Measurements from ENCODE around the gene EXOSC2. TPM values are rescaled to one million over a fixed set of nuclear protein-coding genes. Genes with fewer than 3 reads are reported as not detected.

The EXOSC2 gene
- total RNA-seq, 2 experiments from 2014 or later: 65.0 to 89.9 TPM

DNA sequence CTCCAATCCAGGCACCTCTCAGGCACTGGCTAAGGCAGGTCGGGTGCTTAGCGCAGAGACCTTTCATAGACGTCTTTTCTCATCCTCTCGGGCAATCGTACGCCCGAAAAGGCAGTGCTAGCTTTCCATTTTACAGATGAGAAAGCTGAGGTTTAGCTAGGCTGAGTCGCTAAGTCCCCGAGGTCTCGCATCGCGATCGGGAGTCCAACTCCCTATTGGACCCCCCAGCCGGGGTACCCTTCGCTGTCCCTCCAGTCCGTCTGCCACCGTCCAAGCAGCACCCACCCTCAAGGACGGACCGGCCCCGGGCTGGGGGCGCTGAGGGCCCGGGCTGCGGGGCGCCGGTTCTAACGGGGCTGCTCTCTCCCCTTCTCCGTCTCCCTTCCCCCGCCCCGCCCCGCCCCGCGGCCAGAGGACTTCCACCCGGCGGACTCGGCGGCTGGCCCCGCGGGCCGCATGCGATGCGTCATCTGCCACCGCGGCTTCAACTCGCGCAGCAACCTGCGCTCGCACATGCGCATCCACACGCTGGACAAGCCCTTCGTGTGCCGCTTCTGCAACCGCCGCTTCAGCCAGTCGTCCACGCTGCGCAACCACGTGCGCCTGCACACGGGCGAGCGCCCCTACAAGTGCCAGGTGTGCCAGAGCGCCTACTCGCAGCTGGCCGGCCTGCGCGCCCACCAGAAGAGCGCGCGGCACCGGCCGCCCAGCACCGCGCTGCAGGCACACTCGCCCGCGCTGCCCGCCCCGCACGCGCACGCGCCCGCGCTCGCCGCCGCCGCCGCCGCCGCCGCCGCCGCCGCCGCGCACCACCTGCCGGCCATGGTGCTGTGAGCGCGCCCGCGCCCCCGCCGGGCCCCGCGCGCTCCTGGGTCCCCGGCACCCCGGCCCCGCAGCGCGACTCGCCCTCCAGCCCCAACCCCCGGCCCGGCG lies 12.5 kb upstream of the EXOSC2 start:
- Histone ChIP-seq H3K36me3 (ENCODE audit: insufficient read depth, low read length) (no peaks in the 10 kb centered on the region), H3K27ac (ENCODE audit: low read depth, low read length, poor library complexity, severe bottlenecking) (no peak overlapping the region), H3K4me1 (ENCODE audit: insufficient read depth, low read length, poor library complexity, severe bottlenecking) (peaks cover 9% of the 10 kb centered on the region), H3K9me3 (ENCODE audit: low read length) (no peaks in the 10 kb centered on the region), H3K9me2 (ENCODE audit: insufficient read depth, low read length) (no peaks in the 10 kb centered on the region), H3K4me2 (ENCODE audit: low read length) (peak overlapping the region; percentile 93), H3K79me2 (ENCODE audit: insufficient read depth, low read depth, low read length) (no peaks in the 10 kb centered on the region), H2AFZ (ENCODE audit: low read length) (peak overlapping the region; percentile 77; the same call in 1 of the 2 replicates), H4K20me1 (ENCODE audit: insufficient read depth, low read length) (no peaks in the 10 kb centered on the region), H3K4me3 (ENCODE audit: low read depth, low read length, poor library complexity, severe bottlenecking) (peak overlapping the region; percentile 72)
- intact Hi-C loops (cut with micrococcal nuclease; ENCODE audit: unreplicated experiment): no loop called here
- BruUV-seq (replicated peaks): no TSS peak
- ChIA-PET CTCF (ENCODE audit: unreplicated experiment) (no interaction called here), POLR2A (no interaction called here)
- no peak for TF ChIP-seq EZH2phosphoT487 (IDR thresholded peaks at IDR 0.05; ENCODE audit: borderline replicate concordance, low read depth, low read length)
- TF ChIP-seq, protein P1, sequence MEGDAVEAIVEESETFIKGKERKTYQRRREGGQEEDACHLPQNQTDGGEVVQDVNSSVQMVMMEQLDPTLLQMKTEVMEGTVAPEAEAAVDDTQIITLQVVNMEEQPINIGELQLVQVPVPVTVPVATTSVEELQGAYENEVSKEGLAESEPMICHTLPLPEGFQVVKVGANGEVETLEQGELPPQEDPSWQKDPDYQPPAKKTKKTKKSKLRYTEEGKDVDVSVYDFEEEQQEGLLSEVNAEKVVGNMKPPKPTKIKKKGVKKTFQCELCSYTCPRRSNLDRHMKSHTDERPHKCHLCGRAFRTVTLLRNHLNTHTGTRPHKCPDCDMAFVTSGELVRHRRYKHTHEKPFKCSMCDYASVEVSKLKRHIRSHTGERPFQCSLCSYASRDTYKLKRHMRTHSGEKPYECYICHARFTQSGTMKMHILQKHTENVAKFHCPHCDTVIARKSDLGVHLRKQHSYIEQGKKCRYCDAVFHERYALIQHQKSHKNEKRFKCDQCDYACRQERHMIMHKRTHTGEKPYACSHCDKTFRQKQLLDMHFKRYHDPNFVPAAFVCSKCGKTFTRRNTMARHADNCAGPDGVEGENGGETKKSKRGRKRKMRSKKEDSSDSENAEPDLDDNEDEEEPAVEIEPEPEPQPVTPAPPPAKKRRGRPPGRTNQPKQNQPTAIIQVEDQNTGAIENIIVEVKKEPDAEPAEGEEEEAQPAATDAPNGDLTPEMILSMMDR (conservative IDR thresholded peaks at IDR 0.05; ENCODE audit: low read length): no peak
- peak; percentile 25 for DNase-seq (ENCODE audit: low spot score)

DNA sequence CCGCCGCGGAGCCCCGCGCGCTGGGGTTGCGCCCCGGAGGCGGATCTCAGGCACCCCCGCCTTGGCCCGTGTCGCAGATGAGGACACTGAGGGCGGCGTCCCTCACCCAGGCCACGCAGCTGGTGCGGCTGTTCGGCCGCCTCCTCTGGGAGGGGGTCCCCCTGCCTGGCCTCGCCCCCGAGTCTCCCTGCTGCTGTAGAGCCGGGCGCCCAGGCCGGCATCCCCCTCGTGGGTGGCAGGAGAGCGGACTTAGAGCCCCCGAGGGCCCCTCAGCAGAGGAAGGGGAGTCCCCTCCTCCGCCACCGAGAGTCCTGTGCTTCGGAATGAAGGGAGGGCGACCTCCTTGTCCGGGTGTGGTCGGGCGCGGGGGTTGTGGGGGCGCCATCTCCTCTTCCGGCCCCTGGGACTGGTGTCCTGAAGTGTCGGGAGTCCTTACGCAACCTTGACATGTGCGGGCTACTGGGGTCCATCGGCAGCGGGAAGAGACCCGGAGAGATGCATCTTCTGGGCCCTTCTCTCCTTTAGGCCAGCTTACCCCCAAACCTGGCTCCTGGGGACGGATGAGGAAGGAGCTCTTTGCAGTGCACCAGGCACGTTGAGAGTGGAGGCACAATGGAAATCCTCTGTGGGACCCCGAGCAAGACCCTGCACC lies 11.7 kb upstream of the EXOSC2 start:
- BruUV-seq (replicated peaks): no TSS peak
- no peaks in the 10 kb centered on the region for H3K9me3 ChIP-seq (ENCODE audit: low read length)
- H2AFZ ChIP-seq (ENCODE audit: low read length): peak overlapping the region; percentile 77
- peak; percentile 17 for DNase-seq (ENCODE audit: low spot score)
- no peaks in the 10 kb centered on the region for H3K9me2 ChIP-seq (ENCODE audit: insufficient read depth, low read length)
- no peak for TF ChIP-seq EZH2phosphoT487 (IDR thresholded peaks at IDR 0.05; ENCODE audit: borderline replicate concordance, low read depth, low read length)
- TF ChIP-seq, protein P1 (conservative IDR thresholded peaks at IDR 0.05; ENCODE audit: low read length): no peak
- CTCF ChIA-PET (ENCODE audit: unreplicated experiment): no interaction called here
- H3K4me3 ChIP-seq (ENCODE audit: low read depth, low read length, poor library complexity, severe bottlenecking): peak overlapping the region; percentile 72
- intact Hi-C loops (cut with micrococcal nuclease; ENCODE audit: unreplicated experiment): loop anchor here (1.0 kb wide), 1 partner anchor 221 kb away; no protein-coding TSS in a partner anchor
- peaks cover 9% of the 10 kb centered on the region for H3K4me1 ChIP-seq (ENCODE audit: insufficient read depth, low read length, poor library complexity, severe bottlenecking)
- peak overlapping the region; percentile 93 for H3K4me2 ChIP-seq (ENCODE audit: low read length)
- POLR2A ChIA-PET: interaction anchor here (0.5 to 0.6 kb wide), 2 partner anchors 83 to 109 kb away, joined by 3 to 5 read pairs; no protein-coding TSS in a partner anchor
- H3K36me3 ChIP-seq (ENCODE audit: insufficient read depth, low read length): no peaks in the 10 kb centered on the region
- H4K20me1 ChIP-seq (ENCODE audit: insufficient read depth, low read length): no peaks in the 10 kb centered on the region
- no peak overlapping the region for H3K27ac ChIP-seq (ENCODE audit: low read depth, low read length, poor library complexity, severe bottlenecking)
- no peaks in the 10 kb centered on the region for H3K79me2 ChIP-seq (ENCODE audit: insufficient read depth, low read depth, low read length)

Data from OCI-LY7 (cell line).